GM12875 (cell line): ENCODE data around the gene DYNC1LI2.

Source experiments
- H3K4me3 ChIP-seq: one replicate; pipeline ENCODE4 v1.5.1; 2011; ENCODE audit warnings: low read depth, low read length, control low read depth
- CTCF ChIP-seq: IDR thresholded peaks from 2 replicates; pipeline ENCODE4 v1.5.1; 2011; ENCODE audit warnings: low read depth, mild to moderate bottlenecking, control low read depth, inconsistent platforms, low read length, moderate library complexity, borderline replicate concordance; ENCODE audit not compliant: insufficient read depth

Gene DYNC1LI2

GRCh38 chr16:66774981-66775380 lies 23.6 kb upstream of the DYNC1LI2 start:
- no peak overlapping the region for H3K4me3 ChIP-seq
- TF ChIP-seq CTCF = no peak

- TF ChIP-seq CTCF = no peak
- no peak overlapping the region for H3K4me3 ChIP-seq
These were observed 6.7 kb upstream of the DYNC1LI2 start for GRCh38 chr16:66758086-66758485.

- H3K4me3 ChIP-seq = no peak overlapping the region
- no peak for TF ChIP-seq CTCF
These were observed 3.4 kb upstream of the DYNC1LI2 start for GRCh38 chr16:66754819-66755218.

- no peak for TF ChIP-seq CTCF
- H3K4me3 ChIP-seq = no peak overlapping the region
These were observed 2.8 kb upstream of the DYNC1LI2 start for GRCh38 chr16:66754211-66754610.

- no peak for TF ChIP-seq CTCF
- H3K4me3 ChIP-seq = no peak overlapping the region
These were observed 1.5 kb upstream of the DYNC1LI2 start for GRCh38 chr16:66752958-66753357.

- TF ChIP-seq CTCF = no peak
- no peak overlapping the region for H3K4me3 ChIP-seq
These were observed 970 bp upstream of the DYNC1LI2 start for GRCh38 chr16:66752379-66752778.

GRCh38 chr16:66751992-66752322 lies 548 bp upstream of the DYNC1LI2 start:
- TF ChIP-seq CTCF = no peak
- H3K4me3 ChIP-seq = no peak overlapping the region

GRCh38 chr16:66751053-66751302 lies 431 bp downstream of the DYNC1LI2 start:
- TF ChIP-seq CTCF = no peak
- H3K4me3 ChIP-seq = peak overlapping the region; percentile 91
